ENCODE measurements around the gene SCGN.

Gene SCGN

DNA sequence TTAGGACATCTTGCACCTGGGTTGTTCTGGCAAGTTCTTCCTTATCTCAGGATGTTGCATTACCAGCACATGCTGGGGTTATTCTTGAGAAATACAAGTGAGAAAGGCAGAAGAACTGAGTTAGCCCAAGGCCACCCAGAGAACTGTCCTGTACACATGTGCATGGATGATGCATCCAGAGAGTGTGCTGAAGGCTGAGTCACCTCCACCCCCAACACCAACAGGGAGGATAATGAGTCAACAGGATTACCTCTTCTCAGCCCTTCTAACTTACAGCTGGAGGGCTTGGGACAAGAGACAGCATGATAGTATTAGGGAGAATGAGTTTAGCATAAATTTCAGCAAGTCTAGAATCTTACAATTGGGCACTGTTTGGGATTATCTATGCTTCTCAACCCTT is 8.5 kb downstream of the SCGN start:
- TF ChIP-seq CTCF (IDR thresholded peaks at IDR 0.05; ENCODE audit: low read depth, low read length, missing control alignments) = no peak
- peak; percentile 61 for DNase-seq (ENCODE audit: extremely low read depth, low read depth)

GRCh38 chr6:25661129-25661779 is 9.2 kb downstream of the SCGN start:
- no peak for TF ChIP-seq CTCF (IDR thresholded peaks at IDR 0.05; ENCODE audit: low read depth, low read length, missing control alignments)
- H3K4me3 ChIP-seq (replicated peaks; ENCODE audit: low read depth, low read length) = no peak overlapping the region
- DNase-seq (ENCODE audit: extremely low read depth, low read depth) = no peak

More for the DNA sequence above, 8.5 kb downstream of the SCGN start:
- no peak overlapping the region for H3K4me3 ChIP-seq (replicated peaks; ENCODE audit: low read depth, low read length)

DNA sequence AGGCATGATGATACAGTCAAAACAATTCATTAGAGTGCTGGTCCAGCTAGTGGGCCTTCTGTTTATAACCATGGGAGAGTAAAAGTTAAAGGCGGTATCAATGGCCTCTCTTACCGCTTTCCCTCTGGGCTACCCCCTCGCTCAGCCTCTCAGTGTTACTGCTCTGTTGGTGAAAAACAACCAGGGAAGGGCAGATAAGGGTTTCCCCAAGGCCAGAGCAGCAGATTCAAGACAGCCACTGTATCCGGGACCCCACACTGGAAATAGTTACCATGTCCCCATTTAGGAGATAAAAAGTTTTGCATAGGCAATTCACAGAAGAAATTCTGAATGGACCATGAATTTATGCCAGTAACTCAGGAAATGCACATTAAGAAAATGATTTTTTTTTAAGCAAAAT is 13.4 kb downstream of the SCGN start:
- no peak for DNase-seq (ENCODE audit: extremely low read depth, low read depth)
- H3K4me3 ChIP-seq (replicated peaks; ENCODE audit: low read depth, low read length) = no peak overlapping the region
- no peak for TF ChIP-seq CTCF (IDR thresholded peaks at IDR 0.05; ENCODE audit: low read depth, low read length, missing control alignments)

GRCh38 chr6:25669413-25669812 is 17.4 kb downstream of the SCGN start:
- no peak overlapping the region for H3K4me3 ChIP-seq (replicated peaks; ENCODE audit: low read depth, low read length)
- no peak for TF ChIP-seq CTCF (IDR thresholded peaks at IDR 0.05; ENCODE audit: low read depth, low read length, missing control alignments)
- DNase-seq (ENCODE audit: extremely low read depth, low read depth) = no peak

- no peak overlapping the region for H3K4me3 ChIP-seq (replicated peaks; ENCODE audit: low read depth, low read length)
- no peak for TF ChIP-seq CTCF (IDR thresholded peaks at IDR 0.05; ENCODE audit: low read depth, low read length, missing control alignments)
- no peak for DNase-seq (ENCODE audit: extremely low read depth, low read depth)
These were observed 18.2 kb downstream of the SCGN start for GRCh38 chr6:25670208-25670607.

GRCh38 chr6:25670793-25671513 is 18.9 kb downstream of the SCGN start:
- no peak for DNase-seq (ENCODE audit: extremely low read depth, low read depth)

More at GRCh38 chr6:25670793-25671513, 18.9 kb downstream of the SCGN start:
- no peak overlapping the region for H3K4me3 ChIP-seq (replicated peaks; ENCODE audit: low read depth, low read length)
- no peak for TF ChIP-seq CTCF (IDR thresholded peaks at IDR 0.05; ENCODE audit: low read depth, low read length, missing control alignments)

Measured in HFF-Myc (cell line).